K562 (cell line): ENCODE measurements around the gene SLC2A8. TPM values are rescaled to one million over a fixed set of nuclear protein-coding genes. Genes with fewer than 3 reads are reported as not detected.

Experiments
- AFF4 ChIP-seq: sonication (generic); formaldehyde crosslinking; IDR thresholded peaks from 2 replicates; pipeline ENCODE4 v1.8.0; 2023; ENCODE audit warnings: mild to moderate bottlenecking, missing genetic modification reagents
- CHD4 ChIP-seq: fragments of 200-600 bp; sonication (generic); IDR thresholded peaks from 3 replicates; pipeline ENCODE4 v1.6.1; 2012; ENCODE audit warnings: low read depth, mild to moderate bottlenecking, mixed read lengths, low read length, inconsistent platforms; ENCODE audit not compliant: insufficient read depth, insufficient replicate concordance, poor library complexity, severe bottlenecking
- CREBBP ChIP-seq: IDR thresholded peaks from one replicate; pipeline ENCODE4 v1.6.1; 2012; ENCODE audit warnings: low read depth, mild to moderate bottlenecking, control low read depth, inconsistent platforms, low read length
- FIP1L1 ChIP-seq: fragments of 200-400 bp; formaldehyde crosslinking; IDR thresholded peaks from 2 replicates; pipeline ENCODE4 v1.6.1; 2018; ENCODE audit warnings: mild to moderate bottlenecking, low read depth, low read length; ENCODE audit not compliant: poor library complexity, severe bottlenecking
- FOXP1 ChIP-seq: sonication (generic); formaldehyde crosslinking; IDR thresholded peaks from 2 replicates; pipeline ENCODE4 v1.8.0; 2022; ENCODE audit warnings: mild to moderate bottlenecking, missing genetic modification reagents
- GABPA ChIP-seq: fragments of 200-800 bp; sonication (Bioruptor generic); conservative IDR thresholded peaks from 2 replicates; pipeline ENCODE4 v1.6.1; 2016; ENCODE audit warnings: low read depth, missing genetic modification characterization, missing compliant biosample characterization
- GABPB2 ChIP-seq: fragments of 250-450 bp; sonication (Bioruptor Pico); conservative IDR thresholded peaks from 2 replicates; pipeline ENCODE4 v1.5.1; 2021; ENCODE audit warnings: mild to moderate bottlenecking
- HDAC8 ChIP-seq: fragments of 450-650 bp; IDR thresholded peaks from 2 replicates; pipeline ENCODE4 v1.6.1; 2016; ENCODE audit warnings: mild to moderate bottlenecking, missing genetic modification characterization, moderate library complexity, missing compliant biosample characterization
- ILK ChIP-seq: fragments of 450-650 bp; IDR thresholded peaks from 2 replicates; pipeline ENCODE4 v1.6.1; 2016; ENCODE audit warnings: missing genetic modification characterization, low read depth, mild to moderate bottlenecking, missing compliant biosample characterization, moderate library complexity, borderline replicate concordance
- MECOM ChIP-seq: fragments of 250-450 bp; sonication (Bioruptor Pico); IDR thresholded peaks from 2 replicates; pipeline ENCODE4 v1.8.0; 2022; ENCODE audit warnings: inconsistent platforms
- MEF2A ChIP-seq: IDR thresholded peaks from 2 replicates; pipeline ENCODE4 v1.6.1; 2011; ENCODE audit warnings: low read depth, mild to moderate bottlenecking, low read length, moderate library complexity; ENCODE audit not compliant: control insufficient read depth
- POU5F1 ChIP-seq: fragments of 150-350 bp; IDR thresholded peaks from 2 replicates; pipeline ENCODE4 v1.6.1; 2014; ENCODE audit warnings: borderline replicate concordance, low read length, low read depth, mild to moderate bottlenecking; ENCODE audit not compliant: partially characterized antibody
- PURB ChIP-seq: sonication (generic); formaldehyde crosslinking; IDR thresholded peaks from 2 replicates; pipeline ENCODE4 v1.9.0; 2021; ENCODE audit warnings: low read depth, mild to moderate bottlenecking, missing genetic modification reagents
- RNF219 ChIP-seq: fragments of 250-450 bp; sonication (Bioruptor Pico); IDR thresholded peaks from 2 replicates; pipeline ENCODE4 v1.5.0; 2022; ENCODE audit warnings: mild to moderate bottlenecking
- SMC3 ChIP-seq: conservative IDR thresholded peaks from 2 replicates; pipeline ENCODE4 v1.6.1; 2011; ENCODE audit warnings: low read depth, low read length, improper control_type of control experiment; ENCODE audit not compliant: insufficient read depth
- SRSF7 ChIP-seq: fragments of 200-400 bp; formaldehyde crosslinking; optimal IDR thresholded peaks from 2 replicates; pipeline ENCODE3; 2017; ENCODE audit warnings: mild to moderate bottlenecking, low read depth, low read length
- TAL1 ChIP-seq: fragments of 450-650 bp; IDR thresholded peaks from 2 replicates; pipeline ENCODE4 v1.6.1; 2016; ENCODE audit warnings: mild to moderate bottlenecking
- TSC22D4 ChIP-seq: fragments of 450-650 bp; IDR thresholded peaks from 2 replicates; pipeline ENCODE4 v1.6.1; 2016; ENCODE audit warnings: missing genetic modification characterization, missing biosample characterization, control low read depth
- ZNF175 ChIP-seq: fragments of 200-800 bp; sonication (Bioruptor generic); IDR thresholded peaks from 2 replicates; pipeline ENCODE4 v1.6.1; 2016; ENCODE audit warnings: low read depth, mild to moderate bottlenecking, missing genetic modification characterization, missing compliant biosample characterization
- ZNF184 ChIP-seq: sonication (generic); formaldehyde crosslinking; IDR thresholded peaks from 2 replicates; pipeline ENCODE4 v1.5.0; 2020; ENCODE audit warnings: missing genetic modification reagents
- ZNF778 ChIP-seq: fragments of 450-650 bp; formaldehyde crosslinking; IDR thresholded peaks from 2 replicates; pipeline ENCODE4 v1.4.0; 2020; ENCODE audit warnings: mild to moderate bottlenecking, moderate library complexity
- polyA plus RNA-seq, 8 experiments: library from polyadenylated mRNA; depleted of rRNA in 4 of 8; stranded (reverse) in 5 of 8; unstranded in 3 of 8; fragments of >200 nt; fragmentation: Nextera tagmentation in 2 of 8; fragmentation: Illumina TruSeq in 1 of 8; extraction: Ambion mirVana in 2 of 8; extraction: Trizol in 1 of 8; gene quantifications; 2 replicates each; pipeline versions ENCODE4 v1.2.1 to v1.2.3, GENCODE V29; 2011 to 2014; ENCODE audit warnings: inconsistent platforms in 1 of 8, missing spikeins in 1 of 8
- total RNA-seq, 7 experiments: library from RNA; depleted of rRNA in 6 of 7; stranded (reverse); fragments of >200 nt in 6 of 7; fragmentation: Illumina TruSeq in 2 of 7; extraction: Trizol in 2 of 7; gene quantifications; 2 replicates each; pipeline versions ENCODE4 v1.2.1 to v1.2.3, GENCODE V29; 2011 to 2021; ENCODE audit warnings: low replicate concordance in 1 of 7

The SLC2A8 gene
- total and polyA plus RNA-seq, 9 of the 15 experiments (the other 6 are each of a cell fraction or from before 2014, with no cell fraction given), result 0.13 to 12.9 (median 5.2) TPM

- TF ChIP-seq FOXP1 (CRISPR knock-in tag) (no peak), CHD4 (no peak), ZNF778 (CRISPR knock-in tag) (no peak), SMC3 (no peak), POU5F1 (no peak), PURB (CRISPR knock-in tag) (no peak), RNF219 (CRISPR knock-in tag) (no peak), MECOM (CRISPR knock-in tag) (no peak), GABPA (no peak), ZNF184 (CRISPR knock-in tag) (no peak), ZNF175 (CRISPR knock-in tag) (no peak), GABPB2 (CRISPR knock-in tag) (no peak), FIP1L1 (no peak), AFF4 (CRISPR knock-in tag) (no peak), CREBBP (no peak), SRSF7 (no peak), ILK (tag) (no peak), TSC22D4 (tag) (no peak), MEF2A (no peak), HDAC8 (tag) (no peak), TAL1 (no peak)
These were observed 25.3 kb downstream of the SLC2A8 start (continued) for GRCh38 chr9:127422133-127422782.
